ENCODE data around the gene PLS1. TPM values are rescaled to one million over a fixed set of nuclear protein-coding genes. Genes with fewer than 3 reads are reported as not detected.
"Not testable (repeated sequence)": the region's sequence is repeated elsewhere in the genome, so short reads cannot be mapped to it uniquely, and the experiment has no call there.

Gene PLS1
- total RNA-seq, 2 experiments from 2014 or later: 0.63 to 0.92 TPM

GRCh38 chr3:142597906-142598305 lies 1.7 kb downstream of the PLS1 start:
- peaks cover 18% of the 10 kb centered on the region for H3K4me1 Mint-ChIP-seq (ENCODE audit: low read depth)
- intact Hi-C loops (cut with DNase I, micrococcal nuclease): loop anchor here in 1 of 2 experiments (5.0 kb wide), 2 partner anchors 129 to 376 kb away; no protein-coding TSS in a partner anchor
- no peaks in the 10 kb centered on the region for H3K27me3 ChIP-seq (ENCODE audit: control insufficient read depth in 1 of 2, insufficient read depth in 2 of 2, low read length in 2 of 2)
- H3K4me1 ChIP-seq (ENCODE audit: insufficient read depth, low read length): peaks cover 13% of the 10 kb centered on the region
- DNase-seq (no peak), ATAC-seq (ENCODE audit: poor library complexity) (no peak)
- H3K27ac ChIP-seq (ENCODE audit: low read depth in 1 of 2, low read length in 2 of 2): no peak overlapping the region
- no peaks in the 10 kb centered on the region for H3K9me3 ChIP-seq (ENCODE audit: control insufficient read depth in 1 of 2, insufficient read depth in 1 of 2, low read length in 2 of 2)
- no peaks in the 10 kb centered on the region for H3K9me3 Mint-ChIP-seq
- ChIA-PET POLR2A (interaction anchor here (1.2 to 4.5 kb wide), 2 partner anchors 20 to 126 kb away, joined by 4 to 59 read pairs; partner anchors contain the start of genes ATR and TRPC1), CTCF (interaction anchor here (1.2 kb wide), 1 partner anchor 15 kb away, joined by 3 read pairs; no protein-coding TSS in a partner anchor)
- peak overlapping the region; percentile 65 for H3K4me3 Mint-ChIP-seq
- no peaks in the 10 kb centered on the region for H3K36me3 Mint-ChIP-seq (ENCODE audit: low read depth)
- TF ChIP-seq, protein P1, sequence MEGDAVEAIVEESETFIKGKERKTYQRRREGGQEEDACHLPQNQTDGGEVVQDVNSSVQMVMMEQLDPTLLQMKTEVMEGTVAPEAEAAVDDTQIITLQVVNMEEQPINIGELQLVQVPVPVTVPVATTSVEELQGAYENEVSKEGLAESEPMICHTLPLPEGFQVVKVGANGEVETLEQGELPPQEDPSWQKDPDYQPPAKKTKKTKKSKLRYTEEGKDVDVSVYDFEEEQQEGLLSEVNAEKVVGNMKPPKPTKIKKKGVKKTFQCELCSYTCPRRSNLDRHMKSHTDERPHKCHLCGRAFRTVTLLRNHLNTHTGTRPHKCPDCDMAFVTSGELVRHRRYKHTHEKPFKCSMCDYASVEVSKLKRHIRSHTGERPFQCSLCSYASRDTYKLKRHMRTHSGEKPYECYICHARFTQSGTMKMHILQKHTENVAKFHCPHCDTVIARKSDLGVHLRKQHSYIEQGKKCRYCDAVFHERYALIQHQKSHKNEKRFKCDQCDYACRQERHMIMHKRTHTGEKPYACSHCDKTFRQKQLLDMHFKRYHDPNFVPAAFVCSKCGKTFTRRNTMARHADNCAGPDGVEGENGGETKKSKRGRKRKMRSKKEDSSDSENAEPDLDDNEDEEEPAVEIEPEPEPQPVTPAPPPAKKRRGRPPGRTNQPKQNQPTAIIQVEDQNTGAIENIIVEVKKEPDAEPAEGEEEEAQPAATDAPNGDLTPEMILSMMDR (IDR thresholded peaks at IDR 0.05): no peak
- H3K36me3 ChIP-seq (ENCODE audit: insufficient read depth, low read length): no peaks in the 10 kb centered on the region
- no peak overlapping the region for H3K27ac Mint-ChIP-seq
- H3K4me3 ChIP-seq (ENCODE audit: low read length): no peak overlapping the region
- H3K27me3 Mint-ChIP-seq: peaks cover 6% of the 10 kb centered on the region

DNA sequence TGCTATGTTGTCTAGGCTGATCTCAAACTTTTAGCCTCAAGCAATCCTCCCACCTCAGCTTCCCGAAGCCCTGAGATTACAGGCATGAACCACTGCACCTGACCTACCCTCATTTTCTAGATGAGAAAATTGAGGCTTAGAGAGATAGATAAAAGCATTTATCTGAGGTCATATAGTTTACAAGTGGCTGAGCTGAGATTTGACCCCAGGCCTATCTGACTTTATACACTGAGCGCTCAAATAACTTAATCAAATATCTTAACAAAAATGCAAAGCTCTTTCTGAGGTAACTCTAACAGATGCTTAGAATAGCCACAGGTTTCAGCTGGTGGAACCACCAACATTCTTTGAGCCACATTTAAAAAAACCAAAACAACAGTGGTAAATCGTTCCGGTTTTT lies 5.5 kb downstream of the PLS1 start:
- ChIA-PET POLR2A (interaction anchor here (0.6 to 1.5 kb wide), 3 partner anchors 9 to 450 kb away, joined by 3 to 6 read pairs (median 4); partner anchors contain the start of gene ATR), CTCF (no interaction called here)
- Histone ChIP-seq H3K9me3 (ENCODE audit: control insufficient read depth in 1 of 2, insufficient read depth in 1 of 2, low read length in 2 of 2) (no peaks in the 10 kb centered on the region), H3K27ac (ENCODE audit: low read depth in 1 of 2, low read length in 2 of 2) (no peak overlapping the region), H3K27me3 (ENCODE audit: control insufficient read depth in 1 of 2, insufficient read depth in 2 of 2, low read length in 2 of 2) (no peaks in the 10 kb centered on the region), H3K36me3 (ENCODE audit: insufficient read depth, low read length) (no peaks in the 10 kb centered on the region), H3K4me1 (ENCODE audit: insufficient read depth, low read length) (peaks cover 8% of the 10 kb centered on the region), H3K4me3 (ENCODE audit: low read length) (no peak overlapping the region)
- no peak overlapping the region for H3K27ac Mint-ChIP-seq
- DNase-seq (no peak), ATAC-seq (ENCODE audit: poor library complexity) (no peak)
- intact Hi-C loops (cut with DNase I, micrococcal nuclease): no loop called here
- H3K27me3 Mint-ChIP-seq: no peaks in the 10 kb centered on the region
- no peaks in the 10 kb centered on the region for H3K36me3 Mint-ChIP-seq (ENCODE audit: low read depth)
- TF ChIP-seq, protein P1 (IDR thresholded peaks at IDR 0.05): no peak
- no peaks in the 10 kb centered on the region for H3K9me3 Mint-ChIP-seq
- no peak overlapping the region for H3K4me3 Mint-ChIP-seq
- H3K4me1 Mint-ChIP-seq (ENCODE audit: low read depth): peaks cover 10% of the 10 kb centered on the region

GRCh38 chr3:142602619-142603385 lies 6.6 kb downstream of the PLS1 start:
- H3K27me3 Mint-ChIP-seq: no peaks in the 10 kb centered on the region
- no peak overlapping the region for H3K27ac Mint-ChIP-seq
- DNase-seq: no peak
- H3K4me3 Mint-ChIP-seq: no peak overlapping the region
- ChIA-PET CTCF (no interaction called here), POLR2A (interaction anchor here (0.8 kb wide), 1 partner anchor 8 kb away, joined by 4 read pairs; no protein-coding TSS in a partner anchor)
- H3K4me1 Mint-ChIP-seq (ENCODE audit: low read depth): peaks cover 3% of the 10 kb centered on the region
- intact Hi-C loops (cut with DNase I, micrococcal nuclease): no loop called here
- Histone ChIP-seq H3K27ac (ENCODE audit: low read depth in 1 of 2, low read length in 2 of 2) (no peak overlapping the region), H3K4me3 (ENCODE audit: low read length) (no peak overlapping the region), H3K4me1 (ENCODE audit: insufficient read depth, low read length) (no peaks in the 10 kb centered on the region), H3K9me3 (ENCODE audit: control insufficient read depth in 1 of 2, insufficient read depth in 1 of 2, low read length in 2 of 2) (no peaks in the 10 kb centered on the region), H3K36me3 (ENCODE audit: insufficient read depth, low read length) (no peaks in the 10 kb centered on the region), H3K27me3 (ENCODE audit: control insufficient read depth in 1 of 2, insufficient read depth in 2 of 2, low read length in 2 of 2) (no peaks in the 10 kb centered on the region)
- no peak for ATAC-seq (ENCODE audit: poor library complexity)
- TF ChIP-seq, protein P1 (IDR thresholded peaks at IDR 0.05): no peak
- H3K36me3 Mint-ChIP-seq (ENCODE audit: low read depth): no peaks in the 10 kb centered on the region
- H3K9me3 Mint-ChIP-seq: no peaks in the 10 kb centered on the region

GRCh38 chr3:142603386-142603705 lies 7.2 kb downstream of the PLS1 start:
- H3K27me3 Mint-ChIP-seq; H3K36me3 Mint-ChIP-seq (ENCODE audit: low read depth); H3K27ac Mint-ChIP-seq; POLR2A ChIA-PET; H3K9me3 Mint-ChIP-seq; CTCF ChIA-PET; H3K27ac ChIP-seq (ENCODE audit: low read depth in 1 of 2, low read length in 2 of 2); H3K36me3 ChIP-seq (ENCODE audit: insufficient read depth, low read length); H3K4me3 ChIP-seq (ENCODE audit: low read length); H3K4me3 Mint-ChIP-seq; DNase-seq; intact Hi-C loops (cut with DNase I, micrococcal nuclease); H3K4me1 ChIP-seq (ENCODE audit: insufficient read depth, low read length); ATAC-seq (ENCODE audit: poor library complexity); H3K4me1 Mint-ChIP-seq (ENCODE audit: low read depth); H3K27me3 ChIP-seq (ENCODE audit: control insufficient read depth in 1 of 2, insufficient read depth in 2 of 2, low read length in 2 of 2); H3K9me3 ChIP-seq (ENCODE audit: control insufficient read depth in 1 of 2, insufficient read depth in 1 of 2, low read length in 2 of 2): not testable (repeated sequence)
